HG03571 (cell line): ENCODE data around the gene SLA2.
"Not testable (repeated sequence)": the region's sequence is repeated elsewhere in the genome, so short reads cannot be mapped to it uniquely, and the experiment has no call there.

ENCODE experiments used
- ATAC-seq: cut with Tn5 transposase; IDR thresholded peaks from one replicate; pipeline ENCODE4 v1.9.1; 2021; ENCODE audit not compliant: unreplicated experiment

Gene SLA2

DNA sequence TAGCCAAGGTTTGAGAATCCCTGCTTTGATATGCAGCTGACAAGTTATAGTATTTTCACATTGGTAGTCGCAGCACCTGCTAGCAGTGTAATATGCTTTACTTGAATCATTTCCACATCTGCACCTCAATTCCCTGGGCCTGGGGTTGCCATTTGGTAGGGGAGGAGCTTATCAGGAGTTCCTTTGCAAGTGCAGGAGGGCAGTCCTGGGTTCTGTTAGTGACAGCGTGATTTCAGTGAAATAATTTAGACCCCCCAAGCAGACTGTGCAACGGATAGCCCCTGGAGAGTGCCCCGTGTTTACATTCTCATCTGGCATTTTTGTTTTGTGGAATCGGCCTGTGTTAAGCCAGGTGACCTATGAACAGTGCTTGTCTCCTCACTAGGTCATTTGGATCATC, 34.4 kb downstream of the SLA2 start:
- ATAC-seq: no peak

DNA sequence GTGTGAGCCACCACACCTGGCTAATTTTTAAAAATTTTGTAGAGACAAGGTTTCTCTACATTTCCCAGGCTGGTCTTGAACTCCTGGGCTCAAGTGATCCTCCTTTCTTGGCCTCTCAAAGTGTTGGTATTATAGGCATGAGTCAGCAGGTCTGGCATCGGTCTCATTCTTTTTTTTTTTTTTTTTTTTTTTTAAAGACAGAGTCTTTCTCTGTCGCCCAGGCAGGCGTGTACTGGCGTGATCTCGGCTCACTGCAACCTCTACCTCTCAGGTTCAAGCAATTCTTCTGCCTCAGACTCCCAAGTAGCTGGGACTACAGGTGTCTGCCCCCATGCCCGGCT, 37.6 kb downstream of the SLA2 start:
- not testable (repeated sequence) for ATAC-seq

DNA sequence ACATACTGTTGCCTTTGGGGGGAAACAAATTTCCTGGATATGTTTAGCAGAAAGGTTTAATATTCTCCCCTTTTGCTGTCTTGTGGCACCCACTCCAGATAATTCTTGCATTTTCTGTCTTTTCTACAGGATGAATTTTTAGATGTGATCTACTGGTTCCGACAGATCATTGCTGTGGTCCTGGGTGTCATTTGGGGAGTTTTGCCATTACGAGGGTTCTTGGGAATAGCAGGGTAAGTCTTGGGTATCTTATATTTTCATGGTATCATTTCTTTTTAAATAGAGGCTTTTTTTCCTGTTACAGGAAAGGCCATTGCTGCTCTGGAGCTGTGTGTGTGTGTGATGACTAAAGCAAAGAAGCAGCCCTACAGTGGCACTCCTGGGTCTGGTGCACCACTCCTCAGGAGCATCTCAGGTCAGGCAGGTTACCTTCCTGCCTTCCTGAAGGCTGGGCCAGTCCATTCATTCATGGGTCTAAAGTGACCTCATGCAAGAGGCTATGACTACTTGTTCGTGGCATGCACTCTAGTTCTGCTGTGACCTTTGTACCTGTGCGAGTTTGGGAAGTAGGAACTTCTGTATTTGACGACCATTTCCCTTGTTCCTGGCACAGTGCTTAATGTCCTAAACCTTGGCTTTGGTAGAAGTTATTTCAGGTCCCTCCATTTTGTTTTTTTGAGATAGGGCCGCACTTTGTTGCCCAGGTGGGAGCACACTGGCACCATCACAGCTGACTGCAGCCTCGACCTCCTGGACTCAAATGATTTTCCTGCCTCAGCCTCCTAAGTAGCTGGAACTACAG, 38.2 kb downstream of the SLA2 start:
- ATAC-seq: no peak

DNA sequence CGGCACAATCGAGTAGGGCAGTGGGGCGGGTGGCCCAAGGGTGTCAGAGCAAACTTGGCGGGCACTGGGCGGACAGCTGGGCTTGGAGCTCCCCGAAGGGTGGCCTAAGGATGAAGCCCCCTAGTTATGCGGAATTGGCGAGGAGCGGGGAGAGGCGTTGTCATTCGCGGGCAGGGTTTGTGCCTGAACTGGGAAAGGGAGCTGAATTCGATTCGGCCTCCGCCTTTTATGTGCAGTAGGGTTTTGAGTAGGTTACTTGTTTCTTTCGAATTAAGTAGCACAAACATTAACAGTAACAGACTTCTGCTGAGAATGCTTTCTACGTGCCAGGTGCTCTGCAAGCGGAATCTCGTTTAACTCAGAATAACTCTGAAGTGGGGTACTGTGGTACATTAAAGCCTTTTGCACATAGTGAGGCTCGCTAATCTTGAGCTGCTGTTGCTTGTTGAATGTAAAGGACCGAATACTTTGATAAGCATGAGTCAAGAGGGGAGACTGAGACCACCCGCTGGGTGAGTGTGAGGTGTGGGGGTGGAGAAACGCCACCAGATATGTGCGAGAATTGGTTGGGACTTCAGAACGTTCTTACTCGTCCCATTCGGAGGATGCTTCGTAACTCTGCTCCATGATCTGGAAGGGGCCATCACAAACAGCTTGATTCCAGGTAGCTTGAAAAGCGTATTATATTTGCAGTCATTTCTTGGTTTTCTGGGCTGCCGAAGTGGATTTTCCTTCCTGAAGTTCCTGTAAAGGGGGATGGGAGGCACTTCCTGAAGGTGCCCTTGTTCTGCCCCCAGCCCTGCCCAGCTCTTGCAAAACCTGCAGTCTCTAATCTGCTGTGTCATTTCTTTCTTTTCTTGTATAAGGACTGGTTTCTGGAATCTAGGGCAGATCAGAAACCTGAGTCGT, 39.6 kb downstream of the SLA2 start:
- no peak for ATAC-seq

DNA sequence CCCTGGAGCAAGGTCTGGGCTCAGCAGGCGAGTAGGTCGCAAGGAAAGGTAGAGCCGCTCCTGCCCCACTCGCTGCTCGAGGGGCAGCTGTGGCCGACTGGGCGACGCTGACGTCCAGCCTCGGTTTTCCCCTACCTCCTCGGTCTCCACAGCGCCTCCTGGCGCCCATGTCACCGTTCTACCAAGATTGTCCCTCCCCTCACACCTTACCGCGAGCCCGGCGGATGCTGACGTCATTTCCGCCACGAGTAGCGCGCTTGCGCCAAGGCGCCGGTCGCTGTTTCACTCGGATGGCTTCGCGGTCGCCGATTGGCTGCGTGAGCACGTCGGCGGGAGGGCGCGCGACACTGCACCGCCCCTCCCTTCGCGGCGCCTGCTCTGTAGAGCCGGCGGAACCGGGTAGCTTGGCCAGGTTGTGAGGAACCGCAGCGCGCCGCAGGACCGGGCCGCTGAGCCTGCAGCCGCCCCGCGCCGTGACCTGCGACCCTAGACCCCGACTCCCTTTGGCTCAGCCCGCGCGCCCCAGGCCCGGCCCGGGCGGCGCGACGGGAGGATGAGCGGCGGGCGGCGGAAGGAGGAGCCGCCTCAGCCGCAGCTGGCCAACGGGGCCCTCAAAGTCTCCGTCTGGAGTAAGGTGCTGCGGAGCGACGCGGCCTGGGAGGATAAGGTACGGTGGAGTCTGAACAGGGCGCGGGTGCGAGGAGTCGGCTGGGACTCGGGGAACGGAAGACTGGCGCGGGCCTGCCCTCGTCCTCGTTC, 40.4 kb downstream of the SLA2 start, which contains the start of gene RAB5IF:
RAB5IF (plus strand) TSS at position 381 of the 759 bp plus-strand sequence; CDS start at position 554, 173 bp downstream.
- ATAC-seq: peak; percentile 75

DNA sequence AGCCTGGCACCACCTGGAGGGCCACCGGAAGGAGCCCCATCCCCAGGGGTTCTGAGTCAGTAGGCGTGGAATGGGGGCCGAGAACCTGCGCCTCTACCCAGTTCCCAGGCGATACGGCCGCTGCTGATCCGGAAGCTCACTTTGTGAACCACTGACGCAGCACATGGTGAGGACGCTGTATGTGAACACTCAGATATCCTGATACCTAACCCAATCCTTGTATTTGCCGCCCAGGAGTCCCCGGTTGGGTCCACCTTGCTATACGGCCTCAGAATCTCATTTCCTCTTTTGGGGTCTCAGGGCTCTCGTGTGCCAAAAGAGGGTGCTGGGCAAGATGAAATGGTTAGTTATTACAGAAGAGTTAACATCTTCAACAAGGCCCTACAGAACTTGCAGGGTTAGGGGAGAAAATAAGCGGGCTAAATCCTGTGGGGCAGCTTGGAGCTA, 41.0 kb downstream of the SLA2 start:
- ATAC-seq: peak; percentile 45

DNA sequence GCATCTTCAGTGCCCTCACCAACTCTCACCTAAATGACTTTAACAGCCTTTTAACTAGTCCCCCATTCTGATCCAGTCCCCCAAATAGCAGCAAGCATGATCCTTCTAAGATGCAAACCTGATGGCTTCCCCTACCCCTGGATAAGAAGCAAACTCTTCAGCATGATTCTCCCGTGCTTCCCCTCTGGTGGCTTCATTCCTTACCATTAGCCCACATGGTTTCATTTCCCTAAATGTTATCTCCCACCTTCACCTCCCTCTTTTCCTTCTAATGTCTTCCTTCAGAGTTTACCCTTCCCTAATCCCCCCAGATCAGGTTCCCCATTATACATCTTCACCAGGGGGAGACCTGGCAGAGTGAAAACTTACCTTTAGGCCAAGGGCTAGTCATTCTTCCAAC, 44.5 kb downstream of the SLA2 start:
- ATAC-seq: no peak

DNA sequence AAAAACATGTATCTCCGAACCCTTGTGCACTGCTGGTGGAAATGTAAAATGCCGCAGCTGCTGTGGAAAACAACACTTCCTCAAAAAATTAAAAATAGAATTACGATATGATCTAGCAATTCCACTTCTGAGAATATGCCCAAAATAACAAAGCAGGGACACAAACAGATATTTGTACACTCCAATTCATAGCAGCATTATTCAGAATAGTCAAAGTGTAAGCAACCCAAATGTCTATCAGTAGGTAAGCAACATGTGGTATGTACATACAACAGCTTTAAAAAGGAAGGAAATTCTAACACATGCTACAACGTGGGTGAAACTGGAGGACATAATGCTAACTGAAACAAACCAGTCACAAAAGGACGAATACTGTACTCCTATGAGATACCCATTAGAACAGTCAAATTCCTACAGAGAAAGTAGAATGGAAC, 46.1 kb downstream of the SLA2 start:
- ATAC-seq: no peak

DNA sequence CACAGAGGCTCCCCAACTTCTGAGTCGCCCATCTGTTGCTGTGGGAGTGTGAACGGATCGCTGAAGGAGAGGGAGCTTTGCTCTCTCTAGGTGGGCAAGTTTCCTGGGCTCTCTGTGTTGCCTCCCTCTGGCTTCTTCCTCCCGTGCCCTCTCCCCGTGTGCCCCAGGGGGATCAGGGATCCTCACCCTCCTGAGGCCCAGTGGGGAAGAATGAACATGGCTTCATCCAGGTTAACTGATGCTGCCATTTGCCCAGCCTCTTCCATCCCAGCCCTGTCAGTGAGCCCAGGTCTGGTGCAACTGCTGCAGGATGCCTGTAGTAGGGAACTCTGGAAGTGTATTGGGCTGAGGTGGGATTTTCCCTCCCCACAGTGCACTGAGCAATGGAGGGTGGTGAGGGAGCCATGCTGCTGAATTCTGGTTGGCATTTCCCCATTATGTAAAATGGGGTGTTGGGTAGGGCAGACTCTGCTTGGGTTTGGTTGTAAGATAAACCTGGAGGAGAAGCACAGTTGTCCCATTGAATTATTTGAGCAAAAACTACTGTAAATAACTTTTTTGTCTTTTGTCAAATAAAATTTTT, 52.6 kb downstream of the SLA2 start:
- no peak for ATAC-seq

DNA sequence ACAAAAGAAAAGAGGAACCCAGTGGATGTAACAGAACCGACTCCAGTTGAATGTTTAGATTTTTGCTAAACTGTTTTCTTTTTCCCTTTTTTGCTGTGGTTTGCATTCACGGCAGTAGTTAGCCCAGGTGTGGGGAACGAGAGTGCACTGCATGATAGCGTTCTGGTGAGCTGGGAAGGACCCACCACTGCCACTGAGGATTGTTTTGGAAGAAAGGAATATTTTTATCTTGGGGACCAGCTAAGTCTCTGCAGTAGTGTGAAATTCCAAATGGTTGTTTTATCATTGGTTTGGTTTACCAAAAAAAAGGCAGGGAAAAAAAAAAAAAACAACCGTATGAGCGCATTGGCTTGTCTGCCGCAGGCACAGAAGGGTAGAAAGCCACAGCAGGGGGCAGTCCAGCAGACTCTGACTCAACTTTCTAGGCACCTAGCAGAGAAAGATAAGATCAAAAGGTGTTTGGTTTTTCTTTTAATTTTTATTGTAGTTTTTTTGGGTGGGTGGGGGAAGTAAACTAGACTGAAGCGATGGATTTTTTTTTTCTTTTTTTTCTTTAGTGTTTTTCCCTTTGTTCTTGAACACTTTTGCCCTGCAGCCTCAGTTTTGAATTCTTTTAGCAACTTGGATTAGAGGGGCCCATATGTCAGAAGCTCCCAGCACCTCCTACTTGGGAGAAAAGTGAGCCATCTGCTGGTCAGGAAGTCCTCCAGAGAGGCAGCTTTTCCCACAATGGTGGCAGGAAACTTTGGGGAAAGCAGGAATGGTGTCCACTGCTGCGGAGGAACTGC, 53.9 kb downstream of the SLA2 start:
- no peak for ATAC-seq

DNA sequence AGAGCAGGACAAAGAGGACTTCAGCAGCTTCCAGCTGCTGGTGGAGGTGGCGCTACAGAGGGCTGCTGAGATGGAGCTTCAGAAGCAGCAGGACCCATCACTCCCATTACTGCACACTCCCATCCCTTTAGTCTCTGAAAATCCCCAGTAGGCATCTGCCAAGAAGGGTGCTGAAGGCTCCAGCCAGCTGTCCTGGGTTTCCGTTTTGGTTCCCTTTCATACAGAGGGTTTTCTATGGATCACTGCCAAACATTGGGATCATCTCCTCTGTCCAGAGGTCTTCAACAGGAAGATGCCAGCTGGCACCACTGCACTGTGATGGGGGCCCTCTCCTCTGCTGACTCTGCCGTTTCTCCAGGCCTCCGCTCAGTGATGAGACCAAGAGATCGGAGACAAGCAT, 54.7 kb downstream of the SLA2 start:
- no peak for ATAC-seq

DNA sequence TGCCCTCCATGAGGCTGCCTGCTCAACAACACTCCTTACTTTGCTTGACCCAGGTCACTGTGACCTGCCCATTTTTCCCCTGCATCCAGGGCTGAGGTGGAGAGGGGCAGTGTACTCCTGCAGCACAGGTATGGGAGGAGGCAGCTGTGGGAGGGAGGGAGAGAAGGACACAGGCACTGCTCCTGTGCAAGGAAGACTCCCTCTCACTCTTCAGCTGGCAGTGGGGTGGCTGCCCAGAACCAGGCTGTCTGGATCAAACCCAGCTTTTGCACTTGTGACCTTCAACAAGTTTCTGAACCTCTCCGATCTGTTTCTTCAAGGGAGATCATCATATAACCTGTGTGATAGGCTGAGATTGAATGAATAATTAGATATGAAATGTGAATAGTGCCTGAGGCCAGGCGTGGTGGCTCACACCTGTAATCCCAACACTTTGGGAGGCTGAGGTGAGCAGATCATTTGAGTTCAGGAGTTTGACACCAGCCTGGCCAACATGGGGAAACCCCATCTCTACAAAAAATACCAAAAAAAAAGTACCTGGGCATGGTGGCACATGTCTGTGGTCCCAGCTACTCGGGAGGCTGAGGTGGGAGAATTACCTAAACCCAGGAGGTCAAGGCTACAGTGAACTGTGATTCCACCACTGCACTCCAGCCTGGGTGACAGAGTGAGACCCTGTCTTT, 58.5 kb downstream of the SLA2 start:
- ATAC-seq: no peak

DNA sequence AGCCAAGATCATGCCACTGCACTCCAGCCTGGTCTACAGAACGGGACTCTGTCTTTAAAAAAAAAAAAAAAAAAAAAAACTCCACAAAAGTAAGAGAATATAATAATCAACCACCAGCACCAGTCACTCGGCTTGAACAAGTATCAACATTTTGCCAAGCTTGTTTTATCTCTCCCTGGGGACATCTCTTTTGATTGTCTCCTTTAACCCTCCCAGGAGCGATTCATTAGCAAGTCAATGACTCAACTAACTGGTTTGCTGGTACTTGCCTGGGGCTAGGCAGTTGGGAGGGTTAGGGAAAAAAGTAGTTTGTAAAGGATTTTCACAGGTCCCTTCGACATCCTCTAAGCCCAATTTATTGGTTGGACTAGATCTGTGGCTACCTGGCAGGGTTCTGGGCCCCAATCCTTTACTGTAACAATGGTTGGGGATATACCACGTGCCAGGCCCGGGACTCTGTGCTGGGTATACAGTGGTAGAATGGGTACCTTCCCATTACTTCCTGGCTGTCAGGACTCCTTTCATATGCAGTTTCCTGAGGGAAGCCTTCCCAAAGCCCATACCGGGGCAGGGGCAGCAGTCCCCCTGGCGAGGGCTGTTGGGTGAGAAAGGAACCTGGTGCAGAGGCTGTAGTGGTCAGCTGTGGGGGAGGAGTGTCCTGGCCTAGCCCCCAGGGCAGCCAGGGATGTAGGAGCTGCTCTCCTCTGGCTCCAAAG, 60.4 kb downstream of the SLA2 start:
- ATAC-seq: no peak

DNA sequence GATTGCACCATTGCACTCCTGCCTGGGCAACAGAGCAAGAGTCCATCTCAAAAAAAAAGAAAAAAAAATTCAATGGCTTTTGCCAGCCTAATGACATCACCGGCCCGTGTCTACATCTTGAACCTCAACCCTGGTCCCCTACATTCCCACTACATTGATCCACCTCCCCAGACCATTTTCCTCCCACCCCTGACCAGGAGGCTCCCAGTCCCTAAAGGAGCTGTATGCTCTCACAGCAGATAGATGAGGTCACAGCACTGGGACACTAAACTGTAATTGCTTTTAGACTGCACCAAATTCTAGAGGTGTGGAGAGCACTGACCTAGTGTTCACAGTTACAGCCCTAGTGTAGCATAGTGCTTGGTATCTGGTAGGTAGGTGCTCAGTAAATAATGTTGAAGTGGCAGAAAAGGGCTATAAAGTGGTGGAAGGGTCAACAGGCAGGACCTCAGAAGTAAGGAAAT, 61.9 kb downstream of the SLA2 start:
- ATAC-seq: no peak

DNA sequence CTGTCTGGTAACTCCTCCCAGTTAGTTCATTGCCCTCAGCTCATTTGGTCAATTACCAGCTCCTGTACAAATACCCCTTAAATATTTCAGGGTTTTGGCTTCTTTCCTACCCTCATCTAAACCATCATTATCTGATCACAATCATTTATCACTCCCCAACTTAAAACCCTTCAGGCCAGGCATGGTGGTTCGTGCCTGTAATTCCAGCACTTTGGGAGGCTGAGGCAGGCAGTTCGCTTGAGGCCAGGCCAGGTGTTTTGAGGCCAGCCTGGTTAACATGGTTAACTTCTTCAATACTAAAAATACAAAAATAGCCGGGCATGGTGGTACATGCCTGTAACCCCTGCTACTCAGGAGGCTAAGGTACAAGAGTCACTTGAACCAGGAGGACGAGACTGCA, 63.2 kb downstream of the SLA2 start:
- no peak for ATAC-seq

DNA sequence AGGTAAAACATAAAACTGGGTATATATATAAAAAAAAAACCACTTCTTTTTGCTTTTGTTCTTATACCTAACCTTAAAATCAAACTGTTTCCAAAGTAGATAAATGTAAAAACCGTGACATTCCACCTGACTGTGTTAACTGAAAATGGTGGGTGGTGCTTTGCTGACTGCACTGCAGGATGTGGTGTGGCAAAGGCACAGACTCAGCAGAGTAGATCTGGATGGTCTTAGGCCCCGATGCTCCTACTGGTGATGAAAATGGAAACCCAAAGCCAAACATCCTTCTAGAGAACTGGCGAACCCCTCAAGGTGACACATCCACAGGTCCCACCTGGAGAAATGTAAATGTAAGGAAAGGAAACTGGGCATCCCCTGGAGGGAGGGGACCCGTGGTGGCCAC, 63.7 kb downstream of the SLA2 start:
- ATAC-seq: no peak

DNA sequence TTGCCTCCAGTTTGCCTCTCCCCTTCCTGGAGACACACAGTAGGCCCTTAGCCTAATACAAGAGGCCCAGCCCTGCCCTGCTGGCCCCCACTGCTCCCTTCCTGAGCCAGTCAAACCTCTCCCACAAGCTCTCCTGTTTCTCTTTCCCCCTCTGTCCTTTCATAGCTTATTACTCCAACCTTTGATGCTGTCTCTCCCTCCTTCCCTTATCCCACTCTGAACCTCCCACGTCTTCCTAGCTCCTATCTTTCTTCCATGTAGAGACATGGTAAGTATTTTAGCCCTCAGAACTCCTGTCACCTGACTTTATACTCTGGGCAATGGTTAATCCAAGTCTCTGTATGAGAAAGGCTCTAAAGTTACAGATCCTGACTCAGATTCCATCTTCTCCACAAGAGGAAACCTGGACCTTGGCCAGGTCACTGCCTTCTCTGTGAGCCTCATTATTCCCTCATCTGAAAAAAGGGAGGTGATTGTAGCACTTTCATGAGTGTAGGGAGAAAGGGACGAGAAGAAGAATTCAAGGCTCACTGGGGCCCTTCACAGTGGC, 65.9 kb downstream of the SLA2 start:
- ATAC-seq: no peak

DNA sequence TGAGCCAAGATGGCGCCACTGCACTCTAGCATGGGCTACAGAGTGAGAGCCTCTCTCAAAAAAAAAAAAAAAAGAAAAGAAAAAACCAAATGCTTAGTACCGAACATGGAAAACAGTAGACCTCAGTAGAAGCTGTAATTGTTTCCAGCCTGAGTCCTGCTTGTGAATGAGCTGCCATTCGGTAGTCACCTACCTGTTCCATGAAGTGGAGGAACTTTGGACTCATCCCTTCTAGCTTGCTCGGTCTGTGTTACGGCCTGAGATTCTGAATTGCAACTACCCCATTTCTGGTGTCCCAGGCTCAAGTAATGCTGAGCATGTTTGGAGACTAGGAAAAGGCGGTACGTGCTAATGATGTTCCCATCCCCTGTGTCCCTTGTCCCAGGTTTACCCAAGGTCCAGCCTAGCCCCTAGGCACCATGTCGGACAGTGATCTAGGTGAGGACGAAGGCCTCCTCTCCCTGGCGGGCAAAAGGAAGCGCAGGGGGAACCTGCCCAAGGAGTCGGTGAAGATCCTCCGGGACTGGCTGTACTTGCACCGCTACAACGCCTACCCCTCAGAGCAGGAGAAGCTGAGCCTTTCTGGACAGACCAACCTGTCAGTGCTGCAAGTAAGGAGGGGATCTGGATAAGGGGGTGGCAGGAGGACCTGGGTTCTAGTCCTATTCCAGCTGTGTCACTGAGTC, 67.5 kb downstream of the SLA2 start:
- ATAC-seq: no peak
